ENCODE measurements around the gene SEMA4A.

SEMA4A gene

DNA sequence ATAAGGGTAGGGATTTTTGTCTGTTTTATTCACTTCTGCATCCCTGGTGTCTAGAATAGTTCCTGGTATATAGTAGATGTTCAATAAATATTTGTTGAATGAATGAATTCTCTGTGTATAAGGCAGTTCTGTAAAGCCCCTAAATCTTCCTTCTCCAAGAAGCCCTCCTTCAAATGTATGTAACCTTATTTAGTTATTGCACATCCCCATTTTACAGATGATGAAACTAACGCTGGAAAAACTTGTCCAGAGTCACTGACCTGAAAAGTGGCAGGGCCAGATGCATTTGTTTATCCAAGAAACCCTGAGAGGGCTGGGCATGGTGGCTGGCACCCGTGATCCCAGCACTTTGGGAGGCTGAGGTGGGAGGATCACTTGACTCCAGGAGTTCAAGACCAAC is 43.1 kb upstream of the SEMA4A start:
- Histone ChIP-seq H3K36me3 (ENCODE audit: control insufficient read depth in 2 of 2, insufficient read depth in 1 of 2, low read length in 2 of 2) (no peaks in the 10 kb centered on the region), H3K27ac (ENCODE audit: extremely low read depth, low read depth, low read length) (no peak overlapping the region), H3K4me3 (ENCODE audit: low read depth, low read length) (no peak overlapping the region), H3K9me3 (ENCODE audit: control insufficient read depth, insufficient read depth, low read depth, low read length) (no peaks in the 10 kb centered on the region), H3K4me1 (ENCODE audit: control insufficient read depth, insufficient read depth, low read length) (peaks cover 12% of the 10 kb centered on the region)
- POLR2A ChIA-PET, result interaction anchor here (0.6 kb wide), 1 partner anchor 194 kb away, joined by 5 read pairs; no protein-coding TSS in a partner anchor
- CTCF ChIA-PET, result interaction anchor here (1.0 to 22.5 kb wide), 3 partner anchors 13 to 19 kb away, joined by 3 to 1029 read pairs (median 7); partner anchors contain the start of gene LMNA
- TF ChIP-seq, protein P1, sequence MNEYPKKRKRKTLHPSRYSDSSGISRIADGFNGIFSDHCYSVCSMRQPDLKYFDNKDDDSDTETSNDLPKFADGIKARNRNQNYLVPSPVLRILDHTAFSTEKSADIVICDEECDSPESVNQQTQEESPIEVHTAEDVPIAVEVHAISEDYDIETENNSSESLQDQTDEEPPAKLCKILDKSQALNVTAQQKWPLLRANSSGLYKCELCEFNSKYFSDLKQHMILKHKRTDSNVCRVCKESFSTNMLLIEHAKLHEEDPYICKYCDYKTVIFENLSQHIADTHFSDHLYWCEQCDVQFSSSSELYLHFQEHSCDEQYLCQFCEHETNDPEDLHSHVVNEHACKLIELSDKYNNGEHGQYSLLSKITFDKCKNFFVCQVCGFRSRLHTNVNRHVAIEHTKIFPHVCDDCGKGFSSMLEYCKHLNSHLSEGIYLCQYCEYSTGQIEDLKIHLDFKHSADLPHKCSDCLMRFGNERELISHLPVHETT (tag by site-specific recombination; IDR thresholded peaks at IDR 0.05), result no peak
- TF ChIP-seq ZNF664 (tag by site-specific recombination; IDR thresholded peaks at IDR 0.05) (peak; percentile 79), ZNF19 (tag by site-specific recombination; IDR thresholded peaks at IDR 0.05; ENCODE audit: low read depth) (no peak), ZNF24 (tag by site-specific recombination; IDR thresholded peaks at IDR 0.05) (no peak), SCRT2 (tag by site-specific recombination; IDR thresholded peaks at IDR 0.05) (no peak), ZFP3 (tag by site-specific recombination; IDR thresholded peaks at IDR 0.05; ENCODE audit: low read depth) (no peak)

DNA sequence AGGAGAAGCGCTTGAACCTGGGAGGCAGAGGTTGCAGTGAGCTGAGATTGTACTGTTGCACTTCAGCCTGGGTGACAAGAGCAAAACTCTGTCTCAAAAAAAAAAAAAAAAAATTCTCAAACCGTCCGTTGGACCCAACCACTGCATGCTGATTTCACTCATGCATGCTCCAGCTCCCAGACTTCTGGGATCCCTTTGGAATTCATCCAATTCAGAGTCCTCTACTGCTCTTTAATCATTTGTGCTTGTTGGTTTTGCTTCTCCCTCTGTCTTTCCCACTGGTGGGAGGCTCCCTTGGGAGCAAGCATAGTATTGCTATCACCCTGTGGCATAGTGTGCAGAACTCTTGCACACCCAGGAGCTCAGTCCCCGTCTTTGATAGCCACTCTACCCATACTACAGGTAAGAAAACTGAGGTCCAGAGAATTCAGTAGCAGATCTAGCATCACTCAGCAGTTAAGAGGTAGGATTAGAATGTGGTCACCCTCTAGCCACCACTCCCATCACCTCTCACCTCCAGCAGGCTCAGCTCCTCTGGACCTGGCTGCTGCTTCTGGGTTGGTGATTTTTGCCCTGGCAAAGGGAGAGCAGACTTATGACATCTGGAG is 41.9 kb upstream of the SEMA4A start:
- Histone ChIP-seq H3K36me3 (ENCODE audit: control insufficient read depth in 2 of 2, insufficient read depth in 1 of 2, low read length in 2 of 2) (no peaks in the 10 kb centered on the region), H3K9me3 (ENCODE audit: control insufficient read depth, insufficient read depth, low read depth, low read length) (no peaks in the 10 kb centered on the region), H3K27ac (ENCODE audit: extremely low read depth, low read depth, low read length) (no peak overlapping the region), H3K4me1 (ENCODE audit: control insufficient read depth, insufficient read depth, low read length) (peaks cover 4% of the 10 kb centered on the region), H3K4me3 (ENCODE audit: low read depth, low read length) (no peak overlapping the region)
- no peak for TF ChIP-seq ZNF16 (tag by site-specific recombination; IDR thresholded peaks at IDR 0.05; ENCODE audit: low read depth)
- TF ChIP-seq RBAK (tag by site-specific recombination; IDR thresholded peaks at IDR 0.05), result no peak
- no peak for TF ChIP-seq ZBTB20 (tag by site-specific recombination; IDR thresholded peaks at IDR 0.05)
- TF ChIP-seq ZNF239 (tag by site-specific recombination; IDR thresholded peaks at IDR 0.05), result no peak
- TF ChIP-seq PRDM10 (tag by site-specific recombination; IDR thresholded peaks at IDR 0.05), result peak; percentile 47
- TF ChIP-seq ZNF138 (tag by site-specific recombination; IDR thresholded peaks at IDR 0.05; ENCODE audit: borderline replicate concordance), result no peak
- TF ChIP-seq, protein P2, sequence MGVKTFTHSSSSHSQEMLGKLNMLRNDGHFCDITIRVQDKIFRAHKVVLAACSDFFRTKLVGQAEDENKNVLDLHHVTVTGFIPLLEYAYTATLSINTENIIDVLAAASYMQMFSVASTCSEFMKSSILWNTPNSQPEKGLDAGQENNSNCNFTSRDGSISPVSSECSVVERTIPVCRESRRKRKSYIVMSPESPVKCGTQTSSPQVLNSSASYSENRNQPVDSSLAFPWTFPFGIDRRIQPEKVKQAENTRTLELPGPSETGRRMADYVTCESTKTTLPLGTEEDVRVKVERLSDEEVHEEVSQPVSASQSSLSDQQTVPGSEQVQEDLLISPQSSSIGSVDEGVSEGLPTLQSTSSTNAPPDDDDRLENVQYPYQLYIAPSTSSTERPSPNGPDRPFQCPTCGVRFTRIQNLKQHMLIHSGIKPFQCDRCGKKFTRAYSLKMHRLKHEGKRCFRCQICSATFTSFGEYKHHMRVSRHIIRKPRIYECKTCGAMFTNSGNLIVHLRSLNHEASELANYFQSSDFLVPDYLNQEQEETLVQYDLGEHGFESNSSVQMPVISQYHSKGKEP (tag by site-specific recombination; IDR thresholded peaks at IDR 0.05), result peak; percentile 71
- no peak for TF ChIP-seq SCRT1 (tag by site-specific recombination; IDR thresholded peaks at IDR 0.05; ENCODE audit: borderline replicate concordance)
- ChIA-PET CTCF (interaction anchor here (1.5 to 25.6 kb wide), 4 partner anchors 12 to 18 kb away, joined by 6 to 1029 read pairs (median 28); no protein-coding TSS in a partner anchor), POLR2A (interaction anchor here (0.7 to 5.5 kb wide), 4 partner anchors 9 to 101 kb away, joined by 3 to 63 read pairs (median 4); partner anchors contain the start of gene PMF1)

Measured in HEK293 (cell line).